Esophagus squamous epithelium (tissue), 4 donors: ENCODE data around the gene TSPAN18.

Experiments
- CTCF ChIP-seq, 6 experiments: fragments of 450-650 bp in 4 of 6; fragments of 200-600 bp in 2 of 6; sonication (generic) in 2 of 6; IDR thresholded peaks; one replicate each; pipeline ENCODE4 v1.5.1; 2016 to 2019; ENCODE audit warnings: antibody characterized with exemption in 6 of 6, mild to moderate bottlenecking in 4 of 6, moderate library complexity in 4 of 6
- POLR2A ChIP-seq, 4 donors: fragments of 450-650 bp; IDR thresholded peaks; one replicate each; pipeline ENCODE4 v1.6.1; 2017; ENCODE audit warnings: antibody characterized with exemption in 4 of 4, mild to moderate bottlenecking in 4 of 4, moderate library complexity in 3 of 4

- no peak for TF ChIP-seq CTCF (IDR thresholded peaks at IDR 0.05)
- TF ChIP-seq POLR2A (IDR thresholded peaks at IDR 0.05) = no peak
Measured at GRCh38 chr11:44777209-44778194, 50.7 kb downstream of the TSPAN18 start.
